Inferior parietal cortex (tissue), 1 donor: ENCODE measurements around the gene RTN4R.
A peak's percentile ranks its signal among the peaks of the same experiment; 100 is the strongest.
"Not testable (repeated sequence)": the region's sequence is repeated elsewhere in the genome, so short reads cannot be mapped to it uniquely, and the experiment has no call there.

Experiments
- DNase-seq: peaks from one replicate; pipeline ENCODE4 v3.0.0-alpha.2; 2016; ENCODE audit errors: extremely low spot score

RTN4R gene

GRCh38 chr22:20286784-20287423 is 18.8 kb upstream of the RTN4R start:
- not testable (repeated sequence) for DNase-seq

- not testable (repeated sequence) for DNase-seq
Observed at GRCh38 chr22:20286312-20286660, 18.2 kb upstream of the RTN4R start.

- peak; percentile 83 for DNase-seq
Observed at GRCh38 chr22:20285473-20286311, 17.6 kb upstream of the RTN4R start.

- no peak for DNase-seq
Observed at GRCh38 chr22:20284471-20285086, 16.5 kb upstream of the RTN4R start.

- no peak for DNase-seq
Observed at GRCh38 chr22:20283674-20284066, 15.6 kb upstream of the RTN4R start.

- DNase-seq: no peak
Observed at GRCh38 chr22:20282901-20283673, 15.0 kb upstream of the RTN4R start.

- DNase-seq: no peak
Observed at GRCh38 chr22:20281891-20282290, 13.8 kb upstream of the RTN4R start.

GRCh38 chr22:20281473-20281872 is 13.4 kb upstream of the RTN4R start:
- not testable (repeated sequence) for DNase-seq

GRCh38 chr22:20280866-20281265 is 12.7 kb upstream of the RTN4R start:
- DNase-seq: no peak

DNA sequence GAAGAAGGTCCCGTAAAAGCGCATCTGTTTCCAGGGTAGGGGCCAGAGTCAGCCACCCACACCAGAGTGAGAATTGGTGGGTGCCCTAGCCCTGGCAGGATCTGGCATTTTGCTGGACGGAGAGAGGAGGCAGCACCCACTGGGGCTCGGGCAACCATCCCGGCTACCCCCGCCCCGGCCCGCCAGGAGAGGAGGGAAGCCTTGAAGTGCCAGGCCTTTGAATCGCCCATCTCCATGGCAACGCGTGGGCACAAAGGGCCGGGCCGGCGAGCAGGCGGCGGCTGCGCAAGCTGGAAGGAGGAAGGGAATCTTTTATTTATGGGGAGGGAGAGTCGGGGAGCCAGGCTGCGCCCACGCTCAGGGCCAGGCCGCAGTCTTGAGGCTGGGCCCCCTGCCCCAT is 12.0 kb upstream of the RTN4R start:
- DNase-seq: not testable (repeated sequence)

GRCh38 chr22:20279662-20280134 is 11.6 kb upstream of the RTN4R start:
- DNase-seq: no peak

DNA sequence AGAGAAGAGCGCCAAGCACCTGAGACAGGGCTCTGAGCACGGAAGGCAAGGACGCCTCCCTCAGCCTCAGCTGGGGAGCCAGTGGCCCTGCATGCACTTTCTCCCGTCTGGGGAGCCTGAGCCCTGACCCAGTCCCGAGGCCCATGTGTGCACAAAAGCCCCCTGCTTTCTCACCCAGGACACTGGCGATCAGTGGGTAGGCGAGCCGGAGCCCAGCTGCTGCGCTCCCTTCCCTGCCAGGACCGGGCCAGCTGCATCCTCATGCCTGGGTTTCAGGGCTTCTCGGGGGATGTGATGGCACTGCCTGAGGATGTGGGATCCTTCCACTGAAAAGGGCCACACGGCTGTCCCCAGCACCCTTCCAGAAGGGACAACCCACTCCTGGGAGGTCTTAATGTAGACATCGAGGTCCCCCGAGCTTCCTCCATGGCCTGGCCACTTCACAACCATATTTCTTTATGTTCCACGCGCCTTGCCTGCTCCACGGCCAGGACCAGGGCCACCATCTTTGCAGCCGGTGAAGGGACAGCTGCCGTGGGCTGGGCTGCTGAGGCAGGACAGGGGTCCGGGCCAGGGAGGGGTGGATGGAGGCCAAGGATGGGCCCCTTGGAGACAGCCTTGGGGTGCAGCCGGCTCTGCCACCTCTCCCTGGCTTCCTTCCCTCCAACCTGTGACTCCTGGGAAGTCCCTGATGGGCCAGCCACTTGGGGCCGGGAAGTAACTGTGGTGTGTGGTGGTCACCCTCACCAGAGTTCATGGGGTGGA is 10.8 kb upstream of the RTN4R start:
- DNase-seq: not testable (repeated sequence)

DNA sequence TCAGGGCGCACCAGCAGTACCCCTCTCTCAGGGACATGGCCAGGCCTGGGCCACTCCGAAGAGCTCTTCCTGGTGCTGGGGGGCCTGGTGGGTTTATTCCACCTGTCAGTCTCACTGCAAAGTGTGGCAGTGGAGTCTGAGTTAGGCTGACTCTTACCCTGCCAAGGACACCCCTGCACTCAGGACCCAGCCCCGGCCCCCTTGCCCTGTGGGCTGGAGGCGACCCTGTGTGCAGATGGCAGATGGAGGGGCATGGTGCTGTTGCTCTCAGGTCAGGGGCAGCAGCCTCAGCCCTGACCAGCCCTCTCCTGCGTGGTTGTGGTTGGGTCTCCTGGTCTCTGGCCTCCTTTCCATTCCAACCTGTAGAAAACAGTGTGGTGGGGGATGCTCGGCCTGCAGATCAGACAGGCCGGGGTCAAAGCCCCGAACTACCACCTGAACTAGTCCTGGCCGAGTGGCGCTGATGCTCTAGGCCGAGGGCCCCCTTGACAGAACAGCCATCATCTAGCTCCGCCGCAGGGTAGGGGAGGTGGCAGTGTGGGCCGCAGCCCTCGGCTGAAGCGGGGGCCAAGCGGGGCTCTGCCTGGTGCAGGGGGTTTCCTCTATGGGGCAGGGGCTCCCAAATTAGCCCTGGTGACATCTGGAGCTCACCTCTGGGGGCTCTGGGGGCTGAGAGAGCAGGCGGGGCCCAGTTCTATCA is 10.0 kb upstream of the RTN4R start:
- DNase-seq: not testable (repeated sequence)

GRCh38 chr22:20276468-20276867 is 8.3 kb upstream of the RTN4R start:
- no peak for DNase-seq

- DNase-seq: no peak
Observed at GRCh38 chr22:20275836-20276235, 7.7 kb upstream of the RTN4R start.

- DNase-seq: not testable (repeated sequence)
Observed at GRCh38 chr22:20275325-20275724, 7.2 kb upstream of the RTN4R start.

GRCh38 chr22:20274374-20274773 is 6.3 kb upstream of the RTN4R start:
- DNase-seq: not testable (repeated sequence)

DNA sequence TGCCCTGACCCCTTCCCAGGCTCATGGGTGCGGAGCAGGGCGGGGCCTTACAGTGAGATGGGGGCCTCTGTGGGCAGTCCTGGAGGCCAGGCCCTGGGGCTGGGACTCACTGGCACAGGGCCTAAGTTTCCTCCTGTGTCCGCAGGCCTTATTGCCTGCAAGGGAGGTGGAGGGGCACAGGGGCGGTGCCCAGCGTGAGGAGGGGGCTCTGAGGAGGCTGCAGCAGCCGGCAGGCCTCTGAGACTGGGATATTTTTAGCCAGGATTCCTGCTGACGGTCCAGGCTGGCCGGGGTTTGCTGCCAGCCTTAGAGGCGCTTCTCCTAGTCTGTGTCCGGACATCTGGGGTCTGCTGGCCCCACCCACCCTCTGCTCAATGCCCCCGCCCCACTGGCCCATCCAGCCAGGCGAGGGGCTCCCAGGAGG is 5.7 kb upstream of the RTN4R start:
- no peak for DNase-seq

DNA sequence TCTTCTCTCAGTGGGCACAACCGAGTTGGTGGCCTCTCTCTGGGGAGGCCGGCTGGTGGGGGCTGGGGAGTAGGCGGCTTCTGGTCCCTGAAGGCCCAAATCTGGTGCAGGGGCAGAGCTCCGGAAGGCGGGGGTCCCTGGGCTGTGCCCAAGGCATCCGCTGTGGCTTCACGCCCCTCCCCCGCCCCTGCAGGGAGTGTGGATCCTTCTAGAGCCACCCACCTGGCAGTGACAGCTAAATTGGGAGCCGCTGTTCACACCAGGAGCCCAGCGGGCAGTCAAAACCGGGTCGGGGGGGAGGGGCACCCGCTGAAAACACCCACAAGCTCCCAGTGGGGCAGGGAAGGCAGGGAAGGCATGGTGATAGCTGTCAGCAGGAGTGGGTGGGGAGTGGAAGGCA is 4.6 kb upstream of the RTN4R start:
- no peak for DNase-seq

- no peak for DNase-seq
Observed at GRCh38 chr22:20272174-20272573, 4.1 kb upstream of the RTN4R start.
